DND-41 (cell line): Measurements from ENCODE around the gene FHOD1.

Experiments used
- EZH2 ChIP-seq: IDR thresholded peaks from 3 replicates; pipeline ENCODE4 v1.6.1; 2012; ENCODE audit warnings: borderline replicate concordance, low read depth, mild to moderate bottlenecking, moderate library complexity, low read length, inconsistent platforms; ENCODE audit not compliant: severe bottlenecking
- TF ChIP-seq, protein P1 (sequence below): IDR thresholded peaks from 2 replicates; pipeline ENCODE4 v1.5.1; 2012; ENCODE audit warnings: borderline replicate concordance, low read length, moderate library complexity, mild to moderate bottlenecking; ENCODE audit not compliant: poor library complexity, severe bottlenecking; ENCODE audit errors: extremely low read depth

DNA sequence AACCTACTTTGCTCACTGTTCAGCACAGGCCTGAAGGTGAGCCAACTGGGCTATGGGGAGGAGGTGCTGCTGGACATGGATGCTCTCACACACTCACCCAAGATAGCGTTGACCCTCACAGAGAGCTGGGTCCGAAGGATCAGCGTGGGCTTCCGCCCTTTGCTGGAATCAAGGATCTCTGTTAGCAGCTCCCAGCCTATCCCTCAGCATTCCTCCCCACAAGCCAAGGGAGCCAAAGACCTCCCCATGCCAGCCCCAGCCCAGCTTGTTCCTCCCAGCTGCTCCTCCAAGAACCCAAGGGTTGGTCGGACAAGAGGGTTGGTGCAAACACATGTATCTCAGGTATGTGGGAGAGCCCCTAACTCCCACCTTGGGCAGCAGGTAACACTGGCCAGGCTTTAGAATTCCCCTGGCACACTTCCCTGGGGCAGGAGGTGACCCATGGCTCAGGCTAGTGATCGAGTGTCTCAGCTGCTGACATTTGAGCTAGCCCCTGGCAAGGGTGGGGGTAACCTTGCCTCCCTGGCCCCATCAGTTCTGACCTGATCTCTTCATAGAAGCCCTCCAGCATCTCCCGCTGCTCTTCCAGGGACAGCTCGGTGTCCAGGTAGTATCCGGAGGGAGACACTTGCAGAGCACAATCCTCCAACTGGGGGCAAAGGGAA lies 8.3 kb downstream of the FHOD1 start:
- TF ChIP-seq, protein P1, sequence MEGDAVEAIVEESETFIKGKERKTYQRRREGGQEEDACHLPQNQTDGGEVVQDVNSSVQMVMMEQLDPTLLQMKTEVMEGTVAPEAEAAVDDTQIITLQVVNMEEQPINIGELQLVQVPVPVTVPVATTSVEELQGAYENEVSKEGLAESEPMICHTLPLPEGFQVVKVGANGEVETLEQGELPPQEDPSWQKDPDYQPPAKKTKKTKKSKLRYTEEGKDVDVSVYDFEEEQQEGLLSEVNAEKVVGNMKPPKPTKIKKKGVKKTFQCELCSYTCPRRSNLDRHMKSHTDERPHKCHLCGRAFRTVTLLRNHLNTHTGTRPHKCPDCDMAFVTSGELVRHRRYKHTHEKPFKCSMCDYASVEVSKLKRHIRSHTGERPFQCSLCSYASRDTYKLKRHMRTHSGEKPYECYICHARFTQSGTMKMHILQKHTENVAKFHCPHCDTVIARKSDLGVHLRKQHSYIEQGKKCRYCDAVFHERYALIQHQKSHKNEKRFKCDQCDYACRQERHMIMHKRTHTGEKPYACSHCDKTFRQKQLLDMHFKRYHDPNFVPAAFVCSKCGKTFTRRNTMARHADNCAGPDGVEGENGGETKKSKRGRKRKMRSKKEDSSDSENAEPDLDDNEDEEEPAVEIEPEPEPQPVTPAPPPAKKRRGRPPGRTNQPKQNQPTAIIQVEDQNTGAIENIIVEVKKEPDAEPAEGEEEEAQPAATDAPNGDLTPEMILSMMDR, result no peak
- TF ChIP-seq EZH2, result no peak
